ENCODE measurements around the gene APH1B.

The APH1B gene

GRCh38 chr15:63327648-63328421, 50.4 kb downstream of the APH1B start (continued):
- TF ChIP-seq ATF2 (tag by site-specific recombination; IDR thresholded peaks at IDR 0.05; ENCODE audit: low read depth) (no peak), ZNF26 (tag by site-specific recombination; IDR thresholded peaks at IDR 0.05) (no peak)

- H3K36me3 ChIP-seq (ENCODE audit: control insufficient read depth in 2 of 2, insufficient read depth in 1 of 2, low read length in 2 of 2), result no peaks in the 10 kb centered on the region
- no peak overlapping the region for H3K27ac ChIP-seq (ENCODE audit: extremely low read depth, low read depth, low read length)
- ChIA-PET POLR2A (no interaction called here), CTCF (no interaction called here)
- no peak overlapping the region for H3K4me3 ChIP-seq (ENCODE audit: low read depth, low read length)
- H3K9me3 ChIP-seq (ENCODE audit: control insufficient read depth, insufficient read depth, low read depth, low read length), result no peaks in the 10 kb centered on the region
- H3K4me1 ChIP-seq (ENCODE audit: control insufficient read depth, insufficient read depth, low read length), result no peaks in the 10 kb centered on the region
- peak; percentile 84 for TF ChIP-seq GLIS1 (tag by site-specific recombination; IDR thresholded peaks at IDR 0.05)
- no peak for TF ChIP-seq KLF10 (tag by site-specific recombination; IDR thresholded peaks at IDR 0.05)
- no peak for TF ChIP-seq ZNF747 (tag by site-specific recombination; IDR thresholded peaks at IDR 0.05)
These were observed 52.4 kb downstream of the APH1B start for GRCh38 chr15:63329567-63330350.

GRCh38 chr15:63330926-63331325, 53.5 kb downstream of the APH1B start:
- no peak for TF ChIP-seq ZNF600 (tag by site-specific recombination; IDR thresholded peaks at IDR 0.05)
- TF ChIP-seq ZBTB8A (tag by site-specific recombination; IDR thresholded peaks at IDR 0.05), result no peak
- TF ChIP-seq ZNF132 (tag by site-specific recombination; IDR thresholded peaks at IDR 0.05; ENCODE audit: borderline replicate concordance), result no peak
- no peak for TF ChIP-seq ZSCAN16 (tag by site-specific recombination; IDR thresholded peaks at IDR 0.05)
- no peak for TF ChIP-seq ZNF37A (tag by site-specific recombination; IDR thresholded peaks at IDR 0.05)
- no peak for TF ChIP-seq ZNF677 (tag by site-specific recombination; IDR thresholded peaks at IDR 0.05)
- TF ChIP-seq ZNF596 (tag by site-specific recombination; IDR thresholded peaks at IDR 0.05), result no peak
- no peak for TF ChIP-seq HIC1 (tag by site-specific recombination; IDR thresholded peaks at IDR 0.05)
- TF ChIP-seq ZBTB11 (tag by site-specific recombination; conservative IDR thresholded peaks at IDR 0.05; ENCODE audit: low read depth), result no peak
- no peak for TF ChIP-seq IKZF3 (tag by site-specific recombination; IDR thresholded peaks at IDR 0.05)
- no peak for TF ChIP-seq ZNF10 (tag by site-specific recombination; IDR thresholded peaks at IDR 0.05)
- no peak for TF ChIP-seq ZNF155 (tag by site-specific recombination; IDR thresholded peaks at IDR 0.05)
- TF ChIP-seq ZFP37 (tag by site-specific recombination; IDR thresholded peaks at IDR 0.05), result no peak
- no peak for TF ChIP-seq ZNF843 (tag by site-specific recombination; IDR thresholded peaks at IDR 0.05)
- no peak for TF ChIP-seq ZNF580 (tag by site-specific recombination; IDR thresholded peaks at IDR 0.05)
- Histone ChIP-seq H3K36me3 (ENCODE audit: control insufficient read depth in 2 of 2, insufficient read depth in 1 of 2, low read length in 2 of 2) (no peaks in the 10 kb centered on the region), H3K9me3 (ENCODE audit: control insufficient read depth, insufficient read depth, low read depth, low read length) (no peaks in the 10 kb centered on the region), H3K4me3 (ENCODE audit: low read depth, low read length) (no peak overlapping the region), H3K4me1 (ENCODE audit: control insufficient read depth, insufficient read depth, low read length) (no peaks in the 10 kb centered on the region), H3K27ac (ENCODE audit: extremely low read depth, low read depth, low read length) (no peak overlapping the region)
- POLR2A ChIA-PET, result no interaction called here
- CTCF ChIA-PET, result no interaction called here
